ENCODE measurements around the gene FUT2. TPM values are rescaled to one million over a fixed set of nuclear protein-coding genes. Genes with fewer than 3 reads are reported as not detected.

Gene FUT2
- polyA plus RNA-seq, 1 donor from 2014 or later = not detected

DNA sequence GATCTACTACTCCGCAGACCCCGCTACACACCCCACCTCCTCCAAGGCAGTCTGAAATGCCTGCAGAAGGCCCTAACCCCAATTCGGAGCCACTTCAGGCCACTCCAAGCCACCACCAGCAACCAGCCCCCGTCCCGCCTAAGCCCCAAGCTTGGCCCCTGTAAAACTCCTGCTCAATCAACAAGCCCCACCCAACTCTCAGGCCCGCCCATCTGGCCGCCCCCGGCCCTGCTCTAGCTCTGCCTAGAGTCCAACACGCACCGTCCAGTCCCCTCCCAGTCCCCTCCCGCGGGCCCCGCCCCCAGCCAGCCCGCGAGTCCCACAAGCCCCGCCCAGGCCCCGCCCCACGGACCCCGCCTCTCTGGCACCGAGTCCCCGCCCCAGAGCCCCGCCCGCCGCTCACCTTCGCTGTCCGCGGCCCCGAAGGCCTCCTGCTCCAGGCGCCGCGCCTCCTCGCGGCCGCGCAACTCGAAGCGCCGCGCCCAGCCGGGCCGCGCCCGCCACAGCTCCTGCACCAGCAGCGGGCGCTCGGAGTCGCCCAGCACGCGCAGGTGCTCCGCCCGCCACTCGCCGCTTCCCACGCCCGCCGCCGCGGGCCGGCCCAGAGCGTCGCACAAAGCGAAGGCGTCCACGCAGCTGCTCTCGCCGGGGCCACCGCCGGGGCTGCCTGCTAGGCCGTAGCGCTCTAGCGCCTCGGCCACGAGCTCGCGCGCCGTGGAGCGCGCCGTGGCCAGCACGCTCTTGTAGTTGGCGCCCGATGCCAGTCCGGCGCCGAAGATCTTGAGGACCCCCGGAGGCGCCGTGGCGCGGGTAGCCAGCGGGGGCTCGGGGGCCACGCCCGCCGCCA, 43.0 kb downstream of the FUT2 start:
- H3K9me3 ChIP-seq (ENCODE audit: low read length) = no peaks in the 10 kb centered on the region
- H3K9me2 ChIP-seq (ENCODE audit: insufficient read depth, low read length) = no peaks in the 10 kb centered on the region
- no peak overlapping the region for H3K27ac ChIP-seq (ENCODE audit: low read length)
- H3K27me3 ChIP-seq (ENCODE audit: insufficient read depth, low read depth, low read length) = peaks cover 13% of the 10 kb centered on the region
- TF ChIP-seq SMC3 (conservative IDR thresholded peaks at IDR 0.05; ENCODE audit: poor library complexity) = peak; percentile 64
- no peak for TF ChIP-seq EZH2 (IDR thresholded peaks at IDR 0.05; ENCODE audit: borderline replicate concordance, insufficient read depth, low read length, poor library complexity, severe bottlenecking)
- TF ChIP-seq POLR2AphosphoS5 (IDR thresholded peaks at IDR 0.05) = peak; percentile 44
- peak; percentile 70 for TF ChIP-seq MXI1 (conservative IDR thresholded peaks at IDR 0.05; ENCODE audit: poor library complexity, severe bottlenecking)
- peak; percentile 26 for TF ChIP-seq EP300 (conservative IDR thresholded peaks at IDR 0.05; ENCODE audit: poor library complexity, severe bottlenecking)
- TF ChIP-seq, protein P1, sequence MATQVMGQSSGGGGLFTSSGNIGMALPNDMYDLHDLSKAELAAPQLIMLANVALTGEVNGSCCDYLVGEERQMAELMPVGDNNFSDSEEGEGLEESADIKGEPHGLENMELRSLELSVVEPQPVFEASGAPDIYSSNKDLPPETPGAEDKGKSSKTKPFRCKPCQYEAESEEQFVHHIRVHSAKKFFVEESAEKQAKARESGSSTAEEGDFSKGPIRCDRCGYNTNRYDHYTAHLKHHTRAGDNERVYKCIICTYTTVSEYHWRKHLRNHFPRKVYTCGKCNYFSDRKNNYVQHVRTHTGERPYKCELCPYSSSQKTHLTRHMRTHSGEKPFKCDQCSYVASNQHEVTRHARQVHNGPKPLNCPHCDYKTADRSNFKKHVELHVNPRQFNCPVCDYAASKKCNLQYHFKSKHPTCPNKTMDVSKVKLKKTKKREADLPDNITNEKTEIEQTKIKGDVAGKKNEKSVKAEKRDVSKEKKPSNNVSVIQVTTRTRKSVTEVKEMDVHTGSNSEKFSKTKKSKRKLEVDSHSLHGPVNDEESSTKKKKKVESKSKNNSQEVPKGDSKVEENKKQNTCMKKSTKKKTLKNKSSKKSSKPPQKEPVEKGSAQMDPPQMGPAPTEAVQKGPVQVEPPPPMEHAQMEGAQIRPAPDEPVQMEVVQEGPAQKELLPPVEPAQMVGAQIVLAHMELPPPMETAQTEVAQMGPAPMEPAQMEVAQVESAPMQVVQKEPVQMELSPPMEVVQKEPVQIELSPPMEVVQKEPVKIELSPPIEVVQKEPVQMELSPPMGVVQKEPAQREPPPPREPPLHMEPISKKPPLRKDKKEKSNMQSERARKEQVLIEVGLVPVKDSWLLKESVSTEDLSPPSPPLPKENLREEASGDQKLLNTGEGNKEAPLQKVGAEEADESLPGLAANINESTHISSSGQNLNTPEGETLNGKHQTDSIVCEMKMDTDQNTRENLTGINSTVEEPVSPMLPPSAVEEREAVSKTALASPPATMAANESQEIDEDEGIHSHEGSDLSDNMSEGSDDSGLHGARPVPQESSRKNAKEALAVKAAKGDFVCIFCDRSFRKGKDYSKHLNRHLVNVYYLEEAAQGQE (IDR thresholded peaks at IDR 0.05; ENCODE audit: borderline replicate concordance) = no peak
- no peak for TF ChIP-seq TAF1 (IDR thresholded peaks at IDR 0.05; ENCODE audit: low read depth)
- peak; percentile 54 for TF ChIP-seq RAD21 (conservative IDR thresholded peaks at IDR 0.05)
- TF ChIP-seq, protein P2, sequence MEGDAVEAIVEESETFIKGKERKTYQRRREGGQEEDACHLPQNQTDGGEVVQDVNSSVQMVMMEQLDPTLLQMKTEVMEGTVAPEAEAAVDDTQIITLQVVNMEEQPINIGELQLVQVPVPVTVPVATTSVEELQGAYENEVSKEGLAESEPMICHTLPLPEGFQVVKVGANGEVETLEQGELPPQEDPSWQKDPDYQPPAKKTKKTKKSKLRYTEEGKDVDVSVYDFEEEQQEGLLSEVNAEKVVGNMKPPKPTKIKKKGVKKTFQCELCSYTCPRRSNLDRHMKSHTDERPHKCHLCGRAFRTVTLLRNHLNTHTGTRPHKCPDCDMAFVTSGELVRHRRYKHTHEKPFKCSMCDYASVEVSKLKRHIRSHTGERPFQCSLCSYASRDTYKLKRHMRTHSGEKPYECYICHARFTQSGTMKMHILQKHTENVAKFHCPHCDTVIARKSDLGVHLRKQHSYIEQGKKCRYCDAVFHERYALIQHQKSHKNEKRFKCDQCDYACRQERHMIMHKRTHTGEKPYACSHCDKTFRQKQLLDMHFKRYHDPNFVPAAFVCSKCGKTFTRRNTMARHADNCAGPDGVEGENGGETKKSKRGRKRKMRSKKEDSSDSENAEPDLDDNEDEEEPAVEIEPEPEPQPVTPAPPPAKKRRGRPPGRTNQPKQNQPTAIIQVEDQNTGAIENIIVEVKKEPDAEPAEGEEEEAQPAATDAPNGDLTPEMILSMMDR (IDR thresholded peaks at IDR 0.05; ENCODE audit: poor library complexity, severe bottlenecking) = peak; percentile 71
- peak overlapping the region; percentile 67 for H3K9ac ChIP-seq (ENCODE audit: low read length)
- no peaks in the 10 kb centered on the region for H4K20me1 ChIP-seq (ENCODE audit: insufficient read depth)
- no peak overlapping the region for H3K4me2 ChIP-seq (ENCODE audit: low read length)
- H3F3A ChIP-seq (ENCODE audit: insufficient read depth, low read length, poor library complexity, severe bottlenecking) = no peaks in the 10 kb centered on the region
- H3K4me3 ChIP-seq (ENCODE audit: low read length) = peak overlapping the region; percentile 67
- H3K79me2 ChIP-seq (replicated peaks; ENCODE audit: insufficient read depth, low read length) = no peaks in the 10 kb centered on the region
- no peak overlapping the region for H2AFZ ChIP-seq (ENCODE audit: low read depth, low read length)
- no peaks in the 10 kb centered on the region for H3K36me3 ChIP-seq (ENCODE audit: insufficient read depth, low read length)

DNA sequence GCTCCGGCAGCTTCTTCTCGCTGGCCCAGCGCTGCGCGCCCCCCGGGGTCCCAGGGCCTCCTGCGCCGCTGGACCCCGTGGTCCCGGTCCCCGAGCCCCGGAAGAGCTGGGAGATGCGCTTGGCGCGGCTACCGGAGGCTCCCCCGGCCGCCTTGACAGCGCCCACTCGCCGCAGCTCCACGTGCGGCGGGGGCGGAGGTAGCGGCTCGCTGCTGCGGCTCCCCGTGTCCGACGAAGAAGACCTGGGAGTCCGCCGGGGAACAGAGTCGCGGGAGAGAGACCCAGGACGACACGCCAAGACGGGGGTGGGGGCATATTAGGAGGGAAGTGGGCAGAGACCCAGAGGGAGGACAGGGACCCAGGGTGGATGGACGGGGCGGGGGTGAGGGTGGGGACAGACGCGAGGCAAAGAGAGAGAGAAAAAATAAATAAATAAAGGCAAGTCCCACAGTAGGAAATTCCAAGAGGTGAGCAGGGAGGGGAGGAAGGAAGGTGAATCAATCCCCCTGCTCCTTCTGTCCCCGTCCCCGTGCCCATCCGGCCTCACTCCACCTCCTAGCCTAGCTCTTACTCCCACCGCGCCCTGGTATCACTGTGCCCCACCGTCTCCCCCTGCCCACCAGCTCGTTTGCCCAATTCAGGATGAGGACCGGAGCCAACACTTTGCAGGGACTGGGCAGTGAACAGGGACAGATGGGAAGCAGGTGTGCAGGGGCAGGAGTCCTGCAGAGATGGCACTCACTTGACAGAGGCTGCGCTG, 43.8 kb downstream of the FUT2 start:
- TF ChIP-seq SMC3 (conservative IDR thresholded peaks at IDR 0.05; ENCODE audit: poor library complexity) (no peak), MXI1 (conservative IDR thresholded peaks at IDR 0.05; ENCODE audit: poor library complexity, severe bottlenecking) (no peak), EP300 (conservative IDR thresholded peaks at IDR 0.05; ENCODE audit: poor library complexity, severe bottlenecking) (no peak), TAF1 (IDR thresholded peaks at IDR 0.05; ENCODE audit: low read depth) (no peak), RAD21 (conservative IDR thresholded peaks at IDR 0.05) (no peak), POLR2AphosphoS5 (IDR thresholded peaks at IDR 0.05) (no peak), EZH2 (IDR thresholded peaks at IDR 0.05; ENCODE audit: borderline replicate concordance, insufficient read depth, low read length, poor library complexity, severe bottlenecking) (no peak)
- TF ChIP-seq, protein P1 (IDR thresholded peaks at IDR 0.05; ENCODE audit: borderline replicate concordance) = no peak
- TF ChIP-seq, protein P2 (IDR thresholded peaks at IDR 0.05; ENCODE audit: poor library complexity, severe bottlenecking) = no peak
- Histone ChIP-seq H3K27ac (ENCODE audit: low read length) (no peak overlapping the region), H3K9ac (ENCODE audit: low read length) (peak overlapping the region; percentile 67), H3K4me2 (ENCODE audit: low read length) (no peak overlapping the region), H4K20me1 (ENCODE audit: insufficient read depth) (no peaks in the 10 kb centered on the region), H3K9me3 (ENCODE audit: low read length) (no peaks in the 10 kb centered on the region), H3K9me2 (ENCODE audit: insufficient read depth, low read length) (no peaks in the 10 kb centered on the region), H3K79me2 (replicated peaks; ENCODE audit: insufficient read depth, low read length) (no peaks in the 10 kb centered on the region), H3K27me3 (ENCODE audit: insufficient read depth, low read depth, low read length) (peaks cover 13% of the 10 kb centered on the region), H3K36me3 (ENCODE audit: insufficient read depth, low read length) (no peaks in the 10 kb centered on the region), H3K4me3 (ENCODE audit: low read length) (peak overlapping the region; percentile 67), H3F3A (ENCODE audit: insufficient read depth, low read length, poor library complexity, severe bottlenecking) (no peaks in the 10 kb centered on the region), H2AFZ (ENCODE audit: low read depth, low read length) (no peak overlapping the region)

All from neural cell (in vitro differentiated cells).